NCI-H1092 (cell line): ENCODE measurements around the gene IREB2.
"Not testable (repeated sequence)": the region's sequence is repeated elsewhere in the genome, so short reads cannot be mapped to it uniquely, and the experiment has no call there.

Source experiments
- DNase-seq: peaks from one replicate; lab custom pipeline; 2025; lab: John Stamatoyannopoulos, UW

Gene IREB2

GRCh38 chr15:78407608-78408354 lies 30.2 kb upstream of the IREB2 start:
- no peak for DNase-seq

GRCh38 chr15:78408355-78408640 lies 29.7 kb upstream of the IREB2 start:
- no peak for DNase-seq

GRCh38 chr15:78408961-78409360 lies 29.1 kb upstream of the IREB2 start:
- no peak for DNase-seq

GRCh38 chr15:78411061-78411460 lies 27.0 kb upstream of the IREB2 start:
- DNase-seq = no peak

- peak; percentile 31 for DNase-seq
Measured at GRCh38 chr15:78414621-78415250, 23.3 kb upstream of the IREB2 start.

GRCh38 chr15:78415284-78415683 lies 22.7 kb upstream of the IREB2 start:
- peak; percentile 71 for DNase-seq

GRCh38 chr15:78417754-78418630 lies 20.0 kb upstream of the IREB2 start:
- DNase-seq = no peak

GRCh38 chr15:78418686-78419085 lies 19.3 kb upstream of the IREB2 start:
- no peak for DNase-seq

GRCh38 chr15:78419367-78419766 lies 18.6 kb upstream of the IREB2 start:
- no peak for DNase-seq

GRCh38 chr15:78420220-78420619 lies 17.8 kb upstream of the IREB2 start:
- no peak for DNase-seq

GRCh38 chr15:78420766-78421165 lies 17.2 kb upstream of the IREB2 start:
- no peak for DNase-seq

GRCh38 chr15:78421238-78421965 lies 16.6 kb upstream of the IREB2 start:
- DNase-seq = no peak

GRCh38 chr15:78422571-78423340 lies 15.3 kb upstream of the IREB2 start:
- peak; percentile 11 for DNase-seq

- no peak for DNase-seq
Measured at GRCh38 chr15:78424673-78425072, 13.3 kb upstream of the IREB2 start.

GRCh38 chr15:78425643-78426042 lies 12.4 kb upstream of the IREB2 start:
- DNase-seq = no peak

- DNase-seq = no peak
Measured at GRCh38 chr15:78426300-78426699, 11.7 kb upstream of the IREB2 start.

GRCh38 chr15:78427953-78428352 lies 10.1 kb upstream of the IREB2 start:
- DNase-seq = no peak

GRCh38 chr15:78429477-78429876 lies 8.5 kb upstream of the IREB2 start:
- DNase-seq = peak; percentile 50

- DNase-seq = no peak
Measured at GRCh38 chr15:78431955-78432354, 6.1 kb upstream of the IREB2 start.

GRCh38 chr15:78432664-78433063 lies 5.4 kb upstream of the IREB2 start:
- no peak for DNase-seq

- DNase-seq = no peak
Measured at GRCh38 chr15:78434134-78434533, 3.9 kb upstream of the IREB2 start.

GRCh38 chr15:78434711-78435110 lies 3.3 kb upstream of the IREB2 start:
- not testable (repeated sequence) for DNase-seq
